Measurements from ENCODE around the gene SCN2B.

SCN2B gene

GRCh38 chr11:118175993-118176777, at the start of gene SCN2B:
TSS of gene SCN2B (minus strand) at chr11:118176639. CDS start at chr11:118176431, 208 bp downstream.
- in situ Hi-C loops (cut with MboI; ENCODE audit: low sequenced_read_pairs), result loop anchor here (25.0 kb wide), 1 partner anchor 311 kb away; no protein-coding TSS in a partner anchor

GRCh38 chr11:118224511-118225188, 48.2 kb upstream of the SCN2B start, which contains the start of gene JAML:
TSS of gene JAML (minus strand) at chr11:118225011. CDS start at chr11:118214866, 10,145 bp downstream.
- in situ Hi-C loops (cut with MboI; ENCODE audit: low sequenced_read_pairs), result no loop called here

- in situ Hi-C loops (cut with MboI; ENCODE audit: low sequenced_read_pairs), result no loop called here
Observed at GRCh38 chr11:118223992-118224391, 47.6 kb upstream of the SCN2B start.

- in situ Hi-C loops (cut with MboI; ENCODE audit: low sequenced_read_pairs), result no loop called here
Observed at GRCh38 chr11:118223570-118223969, 47.1 kb upstream of the SCN2B start.

- in situ Hi-C loops (cut with MboI; ENCODE audit: low sequenced_read_pairs), result no loop called here
Observed at GRCh38 chr11:118222437-118222836, 46.0 kb upstream of the SCN2B start.

- in situ Hi-C loops (cut with MboI; ENCODE audit: low sequenced_read_pairs), result no loop called here
Observed at GRCh38 chr11:118221419-118221818, 45.0 kb upstream of the SCN2B start.

GRCh38 chr11:118219732-118220131, 43.3 kb upstream of the SCN2B start:
- in situ Hi-C loops (cut with MboI; ENCODE audit: low sequenced_read_pairs), result no loop called here

GRCh38 chr11:118219244-118219643, 42.8 kb upstream of the SCN2B start:
- in situ Hi-C loops (cut with MboI; ENCODE audit: low sequenced_read_pairs), result no loop called here

- in situ Hi-C loops (cut with MboI; ENCODE audit: low sequenced_read_pairs), result no loop called here
Observed at GRCh38 chr11:118217575-118217974, 41.1 kb upstream of the SCN2B start.

- in situ Hi-C loops (cut with MboI; ENCODE audit: low sequenced_read_pairs), result no loop called here
Observed at GRCh38 chr11:118216621-118217481, 40.4 kb upstream of the SCN2B start.

- in situ Hi-C loops (cut with MboI; ENCODE audit: low sequenced_read_pairs), result no loop called here
Observed at GRCh38 chr11:118215765-118216164, 39.3 kb upstream of the SCN2B start.

GRCh38 chr11:118215262-118215661, 38.8 kb upstream of the SCN2B start:
- in situ Hi-C loops (cut with MboI; ENCODE audit: low sequenced_read_pairs), result no loop called here

- in situ Hi-C loops (cut with MboI; ENCODE audit: low sequenced_read_pairs), result no loop called here
Observed at GRCh38 chr11:118214210-118214914, 37.9 kb upstream of the SCN2B start.

GRCh38 chr11:118213781-118214180, 37.3 kb upstream of the SCN2B start:
- in situ Hi-C loops (cut with MboI; ENCODE audit: low sequenced_read_pairs), result no loop called here

- in situ Hi-C loops (cut with MboI; ENCODE audit: low sequenced_read_pairs), result no loop called here
Observed at GRCh38 chr11:118213201-118213600, 36.8 kb upstream of the SCN2B start.

GRCh38 chr11:118212781-118213191, 36.3 kb upstream of the SCN2B start:
- in situ Hi-C loops (cut with MboI; ENCODE audit: low sequenced_read_pairs), result no loop called here

GRCh38 chr11:118212131-118212725, 35.8 kb upstream of the SCN2B start:
- in situ Hi-C loops (cut with MboI; ENCODE audit: low sequenced_read_pairs), result no loop called here

- in situ Hi-C loops (cut with MboI; ENCODE audit: low sequenced_read_pairs), result no loop called here
Observed at GRCh38 chr11:118211006-118211405, 34.6 kb upstream of the SCN2B start.

- in situ Hi-C loops (cut with MboI; ENCODE audit: low sequenced_read_pairs), result no loop called here
Observed at GRCh38 chr11:118210323-118210722, 33.9 kb upstream of the SCN2B start.

- in situ Hi-C loops (cut with MboI; ENCODE audit: low sequenced_read_pairs), result loop anchor here (10.0 kb wide), 1 partner anchor 146 kb away; the partner anchor contains the start of gene UBE4A
Observed at GRCh38 chr11:118209033-118209432, 32.6 kb upstream of the SCN2B start.
